Peyer's patch (tissue), 4 donors: ENCODE data around the gene HTR6. TPM values are rescaled to one million over a fixed set of nuclear protein-coding genes. Genes with fewer than 3 reads are reported as not detected.

ENCODE experiments used
- DNase-seq, 3 donors: peaks; one replicate each; pipeline ENCODE4 v3.0.0-alpha.2; 2017 to 2019
- H3K27ac ChIP-seq, 4 donors: fragments of 200-600 bp; sonication (generic); one replicate each; pipeline ENCODE4 v1.5.1; 2016 to 2019
- H3K27me3 ChIP-seq, 2 donors: fragments of 200-600 bp; sonication (generic); one replicate each; pipeline ENCODE4 v1.5.1; 2019
- H3K36me3 ChIP-seq, 3 donors: fragments of 200-600 bp; sonication (generic); one replicate each; pipeline ENCODE4 v1.5.1; 2016 to 2019
- H3K4me1 ChIP-seq, 4 donors: fragments of 200-600 bp; sonication (generic); one replicate each; pipeline ENCODE4 v1.5.1; 2016 to 2019
- H3K4me3 ChIP-seq, 4 donors: fragments of 200-600 bp; sonication (generic); 1 replicate in 3 of 4; 2 replicates in 1 of 4; pipeline ENCODE4 v1.5.1; 2016 to 2019; ENCODE audit warnings: mild to moderate bottlenecking in 1 of 4
- H3K9me3 ChIP-seq, 4 donors: fragments of 200-600 bp; sonication (generic); one replicate each; pipeline ENCODE4 v1.5.1; 2016 to 2019; ENCODE audit warnings: mild to moderate bottlenecking in 1 of 4
- POLR2A ChIP-seq, 2 donors: fragments of 450-650 bp; IDR thresholded peaks; one replicate each; pipeline ENCODE4 v1.5.1; 2017; ENCODE audit warnings: antibody characterized with exemption in 2 of 2, mild to moderate bottlenecking in 2 of 2, moderate library complexity in 2 of 2
- total RNA-seq, 4 donors: library from RNA; depleted of rRNA; stranded (reverse); fragments of >200 nt; gene quantifications; one replicate each; pipeline ENCODE4 v1.1.0, GENCODE V29; 2016
- TF ChIP-seq, protein P1 (sequence below), 6 experiments: fragments of 450-650 bp in 4 of 6; fragments of 200-600 bp in 2 of 6; sonication (generic) in 1 of 6; IDR thresholded peaks; one replicate each; pipeline ENCODE4 v1.5.1; 2017 to 2019; ENCODE audit warnings: antibody characterized with exemption in 6 of 6, mild to moderate bottlenecking in 3 of 6, moderate library complexity in 1 of 6

The HTR6 gene
- total RNA-seq, 4 donors from 2014 or later, result 0.88 TPM; not detected in 3

DNA sequence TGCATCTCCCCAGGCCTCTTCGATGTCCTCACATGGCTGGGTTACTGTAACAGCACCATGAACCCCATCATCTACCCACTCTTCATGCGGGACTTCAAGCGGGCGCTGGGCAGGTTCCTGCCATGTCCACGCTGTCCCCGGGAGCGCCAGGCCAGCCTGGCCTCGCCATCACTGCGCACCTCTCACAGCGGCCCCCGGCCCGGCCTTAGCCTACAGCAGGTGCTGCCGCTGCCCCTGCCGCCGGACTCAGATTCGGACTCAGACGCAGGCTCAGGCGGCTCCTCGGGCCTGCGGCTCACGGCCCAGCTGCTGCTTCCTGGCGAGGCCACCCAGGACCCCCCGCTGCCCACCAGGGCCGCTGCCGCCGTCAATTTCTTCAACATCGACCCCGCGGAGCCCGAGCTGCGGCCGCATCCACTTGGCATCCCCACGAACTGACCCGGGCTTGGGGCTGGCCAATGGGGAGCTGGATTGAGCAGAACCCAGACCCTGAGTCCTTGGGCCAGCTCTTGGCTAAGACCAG is 14.3 kb downstream of the HTR6 start:
- Histone ChIP-seq H3K9me3 (no peaks in the 10 kb centered on the region), H3K27me3 (no peaks in the 10 kb centered on the region), H3K27ac (no peak overlapping the region), H3K4me3 (no peak overlapping the region), H3K4me1 (no peaks in the 10 kb centered on the region), H3K36me3 (no peaks in the 10 kb centered on the region)
- no peak for TF ChIP-seq POLR2A (IDR thresholded peaks at IDR 0.05)
- TF ChIP-seq, protein P1, sequence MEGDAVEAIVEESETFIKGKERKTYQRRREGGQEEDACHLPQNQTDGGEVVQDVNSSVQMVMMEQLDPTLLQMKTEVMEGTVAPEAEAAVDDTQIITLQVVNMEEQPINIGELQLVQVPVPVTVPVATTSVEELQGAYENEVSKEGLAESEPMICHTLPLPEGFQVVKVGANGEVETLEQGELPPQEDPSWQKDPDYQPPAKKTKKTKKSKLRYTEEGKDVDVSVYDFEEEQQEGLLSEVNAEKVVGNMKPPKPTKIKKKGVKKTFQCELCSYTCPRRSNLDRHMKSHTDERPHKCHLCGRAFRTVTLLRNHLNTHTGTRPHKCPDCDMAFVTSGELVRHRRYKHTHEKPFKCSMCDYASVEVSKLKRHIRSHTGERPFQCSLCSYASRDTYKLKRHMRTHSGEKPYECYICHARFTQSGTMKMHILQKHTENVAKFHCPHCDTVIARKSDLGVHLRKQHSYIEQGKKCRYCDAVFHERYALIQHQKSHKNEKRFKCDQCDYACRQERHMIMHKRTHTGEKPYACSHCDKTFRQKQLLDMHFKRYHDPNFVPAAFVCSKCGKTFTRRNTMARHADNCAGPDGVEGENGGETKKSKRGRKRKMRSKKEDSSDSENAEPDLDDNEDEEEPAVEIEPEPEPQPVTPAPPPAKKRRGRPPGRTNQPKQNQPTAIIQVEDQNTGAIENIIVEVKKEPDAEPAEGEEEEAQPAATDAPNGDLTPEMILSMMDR (IDR thresholded peaks at IDR 0.05), result no peak
- DNase-seq, result no peak

DNA sequence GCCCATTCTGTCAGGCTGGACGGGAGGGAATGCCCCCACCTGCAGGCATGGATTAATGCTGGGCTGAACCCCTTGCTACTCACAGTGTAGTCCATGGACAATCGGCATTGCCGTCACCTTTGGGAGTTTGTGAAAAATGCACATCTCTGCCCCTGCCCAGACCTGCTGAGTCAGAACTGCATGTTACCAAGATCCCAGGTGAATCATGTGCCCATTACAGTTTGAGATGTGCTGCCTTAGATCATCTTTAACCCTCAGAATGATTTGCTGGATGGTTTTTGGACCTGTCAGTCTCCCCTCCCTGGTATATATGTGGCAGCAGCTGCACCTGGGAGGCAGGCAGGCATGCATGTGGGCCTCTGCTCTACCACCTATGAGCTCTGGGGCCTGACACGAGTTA is 15.0 kb downstream of the HTR6 start:
- H3K9me3 ChIP-seq, result no peaks in the 10 kb centered on the region
- no peaks in the 10 kb centered on the region for H3K4me1 ChIP-seq
- DNase-seq, result no peak
- no peak overlapping the region for H3K4me3 ChIP-seq
- H3K36me3 ChIP-seq, result no peaks in the 10 kb centered on the region
- TF ChIP-seq POLR2A (IDR thresholded peaks at IDR 0.05), result no peak
- TF ChIP-seq, protein P1 (IDR thresholded peaks at IDR 0.05), result no peak
- no peak overlapping the region for H3K27ac ChIP-seq
- no peaks in the 10 kb centered on the region for H3K27me3 ChIP-seq

DNA sequence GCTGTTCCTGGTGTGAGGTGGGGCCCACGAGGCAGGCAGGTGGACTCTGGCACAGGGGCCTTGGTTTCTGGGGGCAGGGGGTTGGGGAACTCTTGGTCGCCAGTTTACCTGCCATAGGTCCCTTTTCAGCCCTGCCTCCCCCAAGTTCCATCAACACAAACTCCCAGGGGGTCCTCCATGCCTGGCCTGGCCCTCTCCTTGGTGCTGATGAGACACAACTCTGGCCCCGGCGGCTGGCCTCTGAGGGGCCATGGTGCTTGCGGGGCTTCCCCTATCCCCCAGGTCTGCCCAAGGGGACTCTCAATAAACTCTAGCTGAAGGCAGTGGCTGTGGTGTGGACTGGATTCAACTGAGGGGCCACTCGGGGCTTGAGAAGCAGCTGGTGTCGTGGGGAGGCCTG is 16.0 kb downstream of the HTR6 start:
- no peaks in the 10 kb centered on the region for H3K4me1 ChIP-seq
- H3K36me3 ChIP-seq, result no peaks in the 10 kb centered on the region
- no peak overlapping the region for H3K4me3 ChIP-seq
- H3K27ac ChIP-seq, result no peak overlapping the region
- TF ChIP-seq POLR2A (IDR thresholded peaks at IDR 0.05), result no peak
- TF ChIP-seq, protein P1 (IDR thresholded peaks at IDR 0.05), result no peak
- H3K9me3 ChIP-seq, result no peaks in the 10 kb centered on the region
- H3K27me3 ChIP-seq, result no peaks in the 10 kb centered on the region
- no peak for DNase-seq

DNA sequence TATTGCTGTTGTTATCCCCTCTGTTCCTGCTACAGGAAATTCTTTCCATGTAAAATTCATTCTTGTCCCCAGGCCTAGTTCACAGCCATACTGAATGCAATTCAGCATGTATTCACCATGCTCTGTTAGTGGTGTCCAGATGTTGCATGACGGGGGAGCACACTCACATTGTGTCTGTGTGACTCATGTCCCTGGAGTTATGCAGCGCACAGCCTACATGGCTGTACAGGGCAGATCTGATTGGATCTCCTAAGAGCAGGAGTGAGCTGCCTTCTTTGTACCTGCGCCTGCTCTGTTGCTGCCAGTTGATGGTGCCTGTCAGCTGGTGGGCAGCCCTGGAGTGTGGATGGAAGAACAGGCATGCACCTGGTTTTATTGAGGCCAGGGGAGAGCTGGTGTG is 17.6 kb downstream of the HTR6 start:
- Histone ChIP-seq H3K4me1 (no peaks in the 10 kb centered on the region), H3K27ac (no peak overlapping the region), H3K9me3 (no peaks in the 10 kb centered on the region), H3K36me3 (peaks cover 0 to 6% (median 0%) of the 10 kb centered on the region in 3 donors), H3K4me3 (no peak overlapping the region), H3K27me3 (no peaks in the 10 kb centered on the region)
- no peak for TF ChIP-seq POLR2A (IDR thresholded peaks at IDR 0.05)
- TF ChIP-seq, protein P1 (IDR thresholded peaks at IDR 0.05), result no peak
- DNase-seq, result no peak

DNA sequence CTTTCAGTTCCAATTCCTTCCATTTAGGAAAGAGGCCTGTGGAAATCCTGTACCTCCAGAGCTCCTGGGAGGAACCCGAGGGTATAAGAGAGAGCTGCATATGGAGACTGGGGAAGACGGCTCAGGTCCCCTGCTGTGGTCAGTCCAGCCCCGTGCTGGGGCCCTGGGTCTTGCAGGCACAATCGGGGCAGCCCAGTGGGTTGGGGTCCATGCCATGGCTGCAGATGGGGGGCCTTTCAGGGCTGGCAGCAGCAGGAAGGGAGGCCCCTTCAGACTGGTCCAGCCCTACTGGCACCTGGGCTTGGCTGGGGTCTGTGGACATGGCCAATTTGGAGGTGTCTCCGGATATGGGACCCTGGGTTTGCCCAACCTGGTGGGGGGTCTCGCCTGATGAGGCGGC is 18.2 kb downstream of the HTR6 start:
- no peaks in the 10 kb centered on the region for H3K9me3 ChIP-seq
- H3K4me1 ChIP-seq, result no peaks in the 10 kb centered on the region
- H3K36me3 ChIP-seq, result peaks cover 0 to 8% (median 0%) of the 10 kb centered on the region in 3 donors
- no peaks in the 10 kb centered on the region for H3K27me3 ChIP-seq
- TF ChIP-seq, protein P1 (IDR thresholded peaks at IDR 0.05), result no peak
- no peak for TF ChIP-seq POLR2A (IDR thresholded peaks at IDR 0.05)
- DNase-seq, result no peak
- no peak overlapping the region for H3K27ac ChIP-seq
- no peak overlapping the region for H3K4me3 ChIP-seq

DNA sequence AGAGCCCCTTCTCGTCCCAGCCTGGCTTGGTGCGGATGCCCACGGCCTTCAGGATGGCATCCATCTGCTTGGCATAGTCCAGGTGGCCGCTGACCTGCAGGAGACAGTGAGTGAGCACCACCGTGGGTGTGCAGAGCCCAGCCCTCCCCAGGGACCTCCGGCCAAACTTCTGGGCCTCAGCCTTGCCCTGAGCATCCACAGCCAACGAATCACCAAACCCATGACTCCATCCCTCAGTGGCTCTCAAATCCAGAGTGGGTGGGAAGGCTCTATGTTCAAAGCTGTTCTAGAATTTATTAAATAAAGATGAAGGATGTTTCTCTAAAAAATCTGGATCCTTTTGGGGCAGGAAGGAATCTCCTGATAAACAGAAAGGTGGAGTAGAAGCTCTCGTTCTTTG is 18.7 kb downstream of the HTR6 start:
- TF ChIP-seq, protein P1 (IDR thresholded peaks at IDR 0.05), result no peak
- no peak for TF ChIP-seq POLR2A (IDR thresholded peaks at IDR 0.05)
- H3K4me1 ChIP-seq, result no peaks in the 10 kb centered on the region
- H3K27me3 ChIP-seq, result no peaks in the 10 kb centered on the region
- no peak overlapping the region for H3K4me3 ChIP-seq
- no peak for DNase-seq
- peaks cover 0 to 8% (median 0%) of the 10 kb centered on the region in 3 donors for H3K36me3 ChIP-seq
- H3K27ac ChIP-seq, result no peak overlapping the region
- no peaks in the 10 kb centered on the region for H3K9me3 ChIP-seq
